ENCODE data around the gene ANKRD44.
"Not testable (repeated sequence)": the region's sequence is repeated elsewhere in the genome, so short reads cannot be mapped to it uniquely, and the experiment has no call there.

The ANKRD44 gene

DNA sequence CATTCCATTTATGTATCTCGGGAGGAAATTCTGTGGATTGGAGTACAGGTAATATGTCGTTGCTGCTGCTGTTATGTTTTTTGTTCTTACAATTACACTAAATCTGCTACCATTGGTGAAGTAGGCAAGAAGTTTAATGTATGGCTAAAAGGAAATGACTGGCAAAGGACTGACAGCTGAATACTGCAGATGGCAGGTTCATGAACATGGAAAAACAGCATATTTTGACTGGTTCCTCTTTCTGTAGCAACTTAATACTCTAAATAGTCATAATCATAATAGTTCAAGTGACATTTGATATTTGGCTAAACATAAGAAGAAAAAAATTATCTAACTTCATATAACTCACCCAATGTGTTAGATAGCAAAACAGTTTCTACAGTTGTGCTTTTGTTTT, 299.6 kb downstream of the ANKRD44 start:
- DNase-seq = no peak

- no peak for DNase-seq
These were observed 300.2 kb downstream of the ANKRD44 start for GRCh38 chr2:197010200-197011020.

DNA sequence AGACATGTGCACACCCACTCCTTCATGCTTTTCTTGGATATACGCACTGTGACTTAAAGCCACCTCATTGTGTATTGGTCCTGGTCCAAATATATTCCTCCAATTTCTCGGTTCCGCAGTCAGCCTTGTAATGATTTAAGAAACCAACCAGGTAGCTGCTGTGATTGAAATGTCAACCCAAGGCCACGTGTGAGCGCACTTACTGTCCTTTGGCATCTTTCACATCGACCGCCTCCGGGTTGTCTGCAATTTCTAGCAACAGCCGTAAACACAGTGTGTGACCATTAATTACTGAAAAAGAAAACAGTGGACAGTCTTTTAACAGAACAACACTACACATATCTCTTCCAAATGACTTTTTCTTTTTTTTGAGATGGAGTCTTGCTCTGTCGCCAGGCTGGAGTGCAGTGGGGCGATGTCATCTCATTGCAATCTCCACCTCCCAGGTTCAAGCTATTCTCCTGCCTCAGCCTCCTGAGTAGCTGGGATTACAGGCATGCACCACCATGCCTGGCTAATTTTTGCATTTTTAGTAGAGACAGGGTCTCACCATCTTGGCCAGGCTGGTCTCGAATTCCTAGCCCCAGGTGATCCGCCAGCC, 301.7 kb downstream of the ANKRD44 start:
- not testable (repeated sequence) for DNase-seq

DNA sequence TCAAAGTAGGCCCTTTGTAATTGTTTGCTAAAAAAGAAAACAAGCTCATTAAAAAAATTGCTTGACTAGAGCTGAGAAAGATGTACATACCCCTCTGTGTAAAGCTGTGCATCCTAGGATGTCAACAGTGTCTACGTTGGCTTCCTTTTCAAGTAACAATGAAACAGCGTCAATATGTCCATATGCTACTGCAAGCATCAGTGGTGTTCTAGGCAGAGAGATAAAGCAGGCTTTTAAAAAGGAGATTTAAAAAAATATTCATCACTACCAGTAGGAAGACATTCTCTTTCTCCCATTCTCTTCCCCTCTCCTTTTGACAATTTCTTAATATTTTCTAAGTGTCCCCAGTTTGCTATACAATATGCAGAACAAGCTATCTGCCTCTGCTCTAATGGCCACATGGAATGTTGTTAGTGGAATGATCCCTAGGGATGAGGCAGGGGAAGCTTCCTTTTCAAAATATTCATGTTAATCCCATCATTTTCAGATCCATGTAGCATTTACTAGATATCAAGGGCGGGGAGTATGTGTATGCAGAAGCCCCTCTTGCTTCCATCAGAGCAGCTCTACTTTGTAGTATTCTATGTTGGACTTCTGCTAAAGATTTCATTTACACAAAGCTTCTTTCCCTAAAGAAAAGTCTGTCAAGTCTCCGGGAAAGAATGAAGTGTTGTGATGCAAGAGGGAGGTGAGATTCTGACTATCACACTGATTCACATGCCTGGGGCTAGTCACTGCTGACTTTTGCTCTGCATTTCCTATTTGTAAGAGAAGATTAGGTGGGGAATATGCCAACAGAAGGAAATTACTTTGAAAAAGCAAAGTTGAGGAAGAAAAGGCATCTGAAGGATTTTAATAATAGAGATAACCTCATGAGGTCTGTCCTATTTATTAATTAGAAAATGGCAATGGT, 302.6 kb downstream of the ANKRD44 start:
- DNase-seq = no peak

GRCh38 chr2:197001921-197002320, 308.7 kb downstream of the ANKRD44 start:
- no peak for DNase-seq

GRCh38 chr2:196995757-196996314, 314.7 kb downstream of the ANKRD44 start:
- no peak for DNase-seq

DNA sequence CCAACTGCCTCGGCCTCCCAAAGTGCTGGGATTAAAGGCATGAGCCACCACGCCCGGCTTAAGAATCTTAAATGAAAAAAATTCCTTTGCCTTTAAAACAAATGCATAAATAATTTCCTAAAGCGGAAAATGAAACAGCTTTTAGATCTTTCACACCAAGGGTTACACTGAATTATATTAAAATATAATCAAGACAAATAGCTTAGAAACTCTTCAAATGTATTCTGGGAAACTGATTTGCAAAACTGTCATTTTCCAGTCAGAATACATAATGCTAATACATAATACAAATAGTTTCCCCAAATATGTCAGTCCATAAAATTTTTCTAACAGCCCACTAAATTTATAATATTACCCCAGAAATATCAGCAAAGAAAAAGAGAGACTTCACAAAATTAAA, 315.8 kb downstream of the ANKRD44 start:
- DNase-seq = no peak

DNA sequence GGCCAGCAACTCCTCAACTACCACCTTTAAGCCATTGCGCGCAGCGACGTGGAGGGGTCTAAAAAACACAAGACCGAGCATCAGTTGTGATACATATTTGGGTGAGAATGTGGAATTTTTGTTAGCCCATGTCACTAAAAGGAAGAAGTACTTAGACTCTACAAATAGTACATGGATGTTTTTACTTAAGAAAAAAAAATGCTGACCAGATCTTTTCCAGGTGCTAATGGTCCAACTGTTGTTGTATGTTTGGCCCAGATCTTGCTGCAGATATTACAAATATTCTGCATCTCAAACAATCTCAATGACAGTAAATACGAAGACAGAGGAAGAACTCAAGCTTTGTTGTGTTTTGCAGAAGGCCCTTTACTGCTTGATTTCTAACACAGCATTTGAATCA, 317.0 kb downstream of the ANKRD44 start:
- no peak for DNase-seq

DNA sequence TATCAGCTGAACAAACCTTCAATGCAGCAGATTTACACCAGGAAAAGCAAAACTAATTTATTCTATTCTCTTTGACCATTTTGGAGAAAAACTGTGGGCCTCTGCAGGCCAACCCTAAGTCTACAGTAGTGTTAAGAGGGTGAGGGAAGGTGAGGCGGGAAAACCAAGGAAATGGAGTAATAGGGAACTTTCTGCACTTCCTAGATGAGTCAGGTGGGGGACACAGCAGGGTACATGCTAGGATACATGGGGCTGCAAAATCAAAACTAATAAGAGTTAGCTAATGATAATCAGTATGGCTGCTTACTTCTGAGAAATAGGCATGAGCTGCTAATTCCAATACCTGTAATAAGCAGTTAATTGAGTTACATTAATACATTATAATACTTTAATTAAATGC, 318.1 kb downstream of the ANKRD44 start:
- DNase-seq = no peak

DNA sequence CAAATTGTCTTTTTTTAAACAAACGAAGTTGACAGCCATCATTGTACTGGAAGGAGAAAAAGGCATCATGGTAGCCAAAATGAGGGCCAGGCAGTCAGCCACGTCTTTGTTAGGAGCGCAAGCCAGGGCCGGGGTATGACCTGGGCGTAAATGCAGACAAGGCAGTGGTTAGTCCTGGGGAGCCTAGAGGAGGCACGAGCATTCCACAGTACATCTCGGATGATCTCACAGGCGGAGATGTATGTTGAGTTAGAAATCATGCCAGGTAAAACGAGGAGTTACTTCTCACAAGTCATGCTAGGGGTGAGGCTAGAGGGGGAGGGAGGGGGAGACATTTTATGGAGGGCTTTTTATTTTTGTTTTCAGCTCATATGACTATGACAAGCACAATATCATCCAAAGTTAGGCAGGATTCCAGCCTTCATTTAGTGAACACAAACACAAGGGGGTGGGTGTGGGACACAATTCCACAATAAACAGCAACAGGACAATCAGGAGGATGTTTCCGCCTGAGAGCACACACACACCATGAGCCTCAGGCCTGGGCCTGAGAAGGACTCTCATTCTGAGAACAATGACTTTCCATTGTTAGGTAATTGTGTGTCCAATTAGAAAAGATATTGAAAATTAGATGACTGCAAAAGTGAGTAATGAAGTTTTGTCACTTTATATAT, 319.7 kb downstream of the ANKRD44 start:
- no peak for DNase-seq

DNA sequence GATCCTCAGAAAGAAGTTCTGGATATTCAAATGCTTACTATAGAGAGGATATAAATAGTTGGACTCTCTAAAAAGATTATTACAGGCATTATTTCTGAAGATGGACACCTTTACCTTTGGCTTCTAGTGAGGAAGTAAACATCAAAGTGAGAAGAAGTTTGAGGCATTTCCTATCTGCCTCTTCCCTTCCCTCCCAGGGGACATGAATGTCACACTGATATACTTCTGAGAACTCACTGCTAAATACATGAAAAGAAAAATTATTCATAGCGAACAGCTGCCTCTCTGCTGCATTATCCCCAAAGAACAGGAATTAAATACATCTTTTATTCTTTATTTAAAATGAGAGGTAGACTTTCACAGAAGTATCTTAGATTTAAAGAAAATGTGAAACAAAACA, 320.5 kb downstream of the ANKRD44 start:
- no peak for DNase-seq

DNA sequence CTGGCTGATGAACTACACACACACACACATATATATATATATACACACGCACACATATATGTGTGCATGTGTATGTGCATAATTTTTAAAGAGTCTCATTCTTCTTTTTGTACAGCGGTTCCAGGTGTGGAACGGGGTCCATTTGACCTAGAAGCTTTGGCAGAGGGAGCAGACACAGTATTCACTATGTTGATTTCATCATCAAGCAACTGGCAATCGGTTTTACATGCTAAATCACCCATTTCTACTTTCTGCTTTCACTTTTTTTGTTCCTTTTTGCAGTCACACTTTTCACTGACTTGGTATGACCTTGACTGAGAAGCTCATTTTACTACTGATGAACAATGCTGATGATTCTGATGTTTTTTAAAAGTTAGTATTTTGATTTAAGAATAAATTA, 321.1 kb downstream of the ANKRD44 start:
- DNase-seq = no peak

DNA sequence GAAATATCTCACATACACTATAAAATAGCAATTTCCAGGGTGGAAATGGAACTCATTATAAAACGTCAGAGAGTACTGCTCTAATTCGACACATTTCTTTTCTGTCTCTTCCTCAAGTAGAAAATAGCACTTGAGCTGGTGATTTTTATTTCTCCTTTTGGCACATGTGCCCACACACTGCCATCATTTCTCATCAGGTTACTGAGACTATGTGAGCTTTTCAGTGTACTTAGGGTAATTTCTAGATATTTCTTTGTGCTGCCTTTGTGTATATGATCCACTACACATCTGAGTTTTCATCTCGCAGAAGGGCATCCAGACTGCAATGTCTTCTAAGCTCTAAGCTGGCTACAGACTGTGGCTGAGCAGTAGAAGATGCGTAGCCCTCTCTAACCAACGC, 321.9 kb downstream of the ANKRD44 start:
- no peak for DNase-seq

DNA sequence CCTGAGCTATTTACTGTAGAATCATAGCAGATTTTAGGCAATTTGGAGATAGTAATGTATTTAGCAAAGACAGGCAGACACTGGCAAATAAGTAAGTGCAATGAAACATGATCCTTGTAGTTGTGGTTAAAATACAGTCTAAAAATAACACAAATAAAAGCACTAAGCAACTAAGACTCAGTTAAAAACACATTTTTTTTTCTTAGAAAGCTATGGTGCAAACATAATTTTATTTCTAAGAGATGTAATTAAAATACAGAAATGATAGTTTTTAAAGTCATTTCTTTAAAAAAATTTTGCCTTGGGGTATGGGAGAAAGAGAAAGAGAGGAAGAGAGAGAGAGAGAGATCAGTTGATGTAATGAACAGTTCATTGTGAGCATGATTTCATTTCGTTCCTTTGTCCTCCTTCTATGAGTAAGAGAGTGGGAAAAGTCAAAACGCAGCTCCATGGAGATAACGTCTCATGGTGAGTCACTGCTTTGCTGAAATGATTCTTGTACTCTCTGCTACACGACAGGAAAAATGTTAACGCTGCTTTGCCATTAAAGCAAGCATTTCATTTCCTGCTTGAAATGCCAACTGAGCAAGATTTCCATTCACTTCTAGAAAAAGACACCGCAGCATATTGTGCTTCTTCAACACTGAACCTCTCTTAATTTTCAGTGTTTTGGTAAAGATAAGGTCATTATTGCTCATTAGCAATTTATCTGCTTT, 322.8 kb downstream of the ANKRD44 start:
- DNase-seq = no peak

- no peak for DNase-seq
These were observed 323.3 kb downstream of the ANKRD44 start for GRCh38 chr2:196987298-196987648.

GRCh38 chr2:196985511-196986183, 324.9 kb downstream of the ANKRD44 start:
- no peak for DNase-seq

- no peak for DNase-seq
These were observed 325.7 kb downstream of the ANKRD44 start for GRCh38 chr2:196984903-196985302.

DNA sequence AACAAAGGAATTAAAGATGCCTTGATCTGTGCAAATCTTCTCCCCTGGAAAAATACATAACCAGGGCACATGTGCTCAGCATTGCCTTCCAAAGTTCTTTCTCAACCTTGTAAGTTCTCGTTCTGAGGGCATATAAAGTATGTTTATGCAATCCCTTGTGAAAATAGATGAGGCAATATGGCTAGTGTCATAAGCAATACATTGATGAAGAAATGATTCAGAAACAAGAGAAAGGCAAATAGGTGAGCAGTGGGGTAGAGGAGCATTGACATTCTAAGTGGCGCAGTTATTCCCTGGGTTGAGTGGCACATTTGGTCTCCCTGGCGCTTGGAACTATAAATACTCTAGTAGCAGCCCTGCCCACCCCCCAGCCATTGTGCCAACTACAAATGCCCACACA, 326.6 kb downstream of the ANKRD44 start:
- DNase-seq = no peak

- DNase-seq = no peak
These were observed 330.1 kb downstream of the ANKRD44 start for GRCh38 chr2:196980473-196980872.

- DNase-seq = no peak
These were observed 330.6 kb downstream of the ANKRD44 start for GRCh38 chr2:196980001-196980400.

GRCh38 chr2:196977507-196977906, 333.1 kb downstream of the ANKRD44 start:
- no peak for DNase-seq

DNA sequence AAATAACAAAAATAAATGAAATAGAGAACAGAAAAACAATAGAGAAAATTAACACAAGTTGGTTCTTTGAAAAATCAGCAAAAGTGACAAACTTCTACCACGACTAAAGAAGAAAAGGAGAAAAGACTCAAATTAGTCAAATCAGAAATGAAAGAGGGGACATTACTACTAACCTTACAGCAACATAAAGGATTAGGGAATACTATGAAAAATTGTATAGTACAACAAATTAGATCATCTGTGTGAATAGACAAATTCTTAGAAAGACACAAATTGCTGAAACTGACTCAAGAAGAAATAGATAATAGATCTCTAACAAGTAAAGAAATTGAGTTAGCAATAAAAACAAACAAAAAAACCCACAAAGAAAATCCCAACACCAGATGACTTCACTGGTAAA, 335.6 kb downstream of the ANKRD44 start:
- DNase-seq = no peak
